GM06990 (cell line): ENCODE measurements around the gene DNAJC30.

Source experiments
- DNase-seq: peaks from one replicate; pipeline ENCODE4 v3.0.0-alpha.2; 2011; ENCODE audit not compliant: insufficient read length; ENCODE audit errors: extremely low read depth
- H3K27me3 ChIP-seq: replicated peaks from 2 replicates; pipeline ENCODE4 v1.6.0; 2011; ENCODE audit warnings: low read length; ENCODE audit not compliant: control insufficient read depth, insufficient read depth
- H3K36me3 ChIP-seq: 2 replicates; pipeline ENCODE4 v1.5.1; 2011; ENCODE audit warnings: low read length; ENCODE audit not compliant: control insufficient read depth, insufficient read depth
- H3K4me3 ChIP-seq: replicated peaks from 2 replicates; pipeline ENCODE4 v1.5.1; 2011; ENCODE audit warnings: low read depth, mild to moderate bottlenecking, control low read depth, low read length
- TF ChIP-seq, protein P1 (sequence below): IDR thresholded peaks from 2 replicates; pipeline ENCODE4 v1.5.1; 2011; ENCODE audit warnings: low read length, control low read depth, mild to moderate bottlenecking, inconsistent platforms; ENCODE audit not compliant: insufficient read depth, poor library complexity, severe bottlenecking

The DNAJC30 gene

DNA sequence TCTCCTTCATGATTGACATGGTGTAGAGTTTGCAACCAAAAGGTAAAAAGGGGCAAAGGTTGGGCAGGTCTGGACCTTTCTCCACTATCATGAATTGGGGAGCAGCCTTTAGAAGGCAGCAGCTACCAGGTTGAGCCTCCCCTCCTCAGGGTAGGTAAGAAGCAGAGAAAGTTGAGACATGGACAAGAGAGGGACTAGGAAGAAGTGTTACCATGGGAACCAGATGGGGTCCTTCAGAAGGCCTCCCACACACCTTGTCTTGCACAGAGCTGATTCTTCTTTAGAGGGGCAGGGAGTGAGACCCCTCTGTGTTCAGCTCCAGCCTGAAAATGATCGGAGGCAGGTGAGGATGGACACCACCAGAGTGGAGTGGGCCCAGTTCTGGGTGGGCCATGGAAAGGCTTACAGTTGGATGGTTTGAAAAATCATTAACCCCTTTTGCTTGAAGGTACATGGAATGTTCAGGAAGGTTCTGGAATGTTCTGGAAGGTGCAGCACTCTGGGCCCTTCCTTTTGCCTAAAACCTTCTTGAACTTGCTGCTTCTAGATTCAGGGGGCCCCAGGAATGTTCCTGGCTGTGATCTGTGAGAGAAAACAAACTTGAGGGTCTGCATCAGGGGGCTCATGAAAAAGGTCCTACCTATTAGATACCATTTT lies 8.7 kb downstream of the DNAJC30 start:
- Histone ChIP-seq H3K36me3 (peaks cover 8% of the 10 kb centered on the region), H3K27me3 (no peaks in the 10 kb centered on the region), H3K4me3 (no peak overlapping the region)
- TF ChIP-seq, protein P1, sequence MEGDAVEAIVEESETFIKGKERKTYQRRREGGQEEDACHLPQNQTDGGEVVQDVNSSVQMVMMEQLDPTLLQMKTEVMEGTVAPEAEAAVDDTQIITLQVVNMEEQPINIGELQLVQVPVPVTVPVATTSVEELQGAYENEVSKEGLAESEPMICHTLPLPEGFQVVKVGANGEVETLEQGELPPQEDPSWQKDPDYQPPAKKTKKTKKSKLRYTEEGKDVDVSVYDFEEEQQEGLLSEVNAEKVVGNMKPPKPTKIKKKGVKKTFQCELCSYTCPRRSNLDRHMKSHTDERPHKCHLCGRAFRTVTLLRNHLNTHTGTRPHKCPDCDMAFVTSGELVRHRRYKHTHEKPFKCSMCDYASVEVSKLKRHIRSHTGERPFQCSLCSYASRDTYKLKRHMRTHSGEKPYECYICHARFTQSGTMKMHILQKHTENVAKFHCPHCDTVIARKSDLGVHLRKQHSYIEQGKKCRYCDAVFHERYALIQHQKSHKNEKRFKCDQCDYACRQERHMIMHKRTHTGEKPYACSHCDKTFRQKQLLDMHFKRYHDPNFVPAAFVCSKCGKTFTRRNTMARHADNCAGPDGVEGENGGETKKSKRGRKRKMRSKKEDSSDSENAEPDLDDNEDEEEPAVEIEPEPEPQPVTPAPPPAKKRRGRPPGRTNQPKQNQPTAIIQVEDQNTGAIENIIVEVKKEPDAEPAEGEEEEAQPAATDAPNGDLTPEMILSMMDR, result no peak
- no peak for DNase-seq

DNA sequence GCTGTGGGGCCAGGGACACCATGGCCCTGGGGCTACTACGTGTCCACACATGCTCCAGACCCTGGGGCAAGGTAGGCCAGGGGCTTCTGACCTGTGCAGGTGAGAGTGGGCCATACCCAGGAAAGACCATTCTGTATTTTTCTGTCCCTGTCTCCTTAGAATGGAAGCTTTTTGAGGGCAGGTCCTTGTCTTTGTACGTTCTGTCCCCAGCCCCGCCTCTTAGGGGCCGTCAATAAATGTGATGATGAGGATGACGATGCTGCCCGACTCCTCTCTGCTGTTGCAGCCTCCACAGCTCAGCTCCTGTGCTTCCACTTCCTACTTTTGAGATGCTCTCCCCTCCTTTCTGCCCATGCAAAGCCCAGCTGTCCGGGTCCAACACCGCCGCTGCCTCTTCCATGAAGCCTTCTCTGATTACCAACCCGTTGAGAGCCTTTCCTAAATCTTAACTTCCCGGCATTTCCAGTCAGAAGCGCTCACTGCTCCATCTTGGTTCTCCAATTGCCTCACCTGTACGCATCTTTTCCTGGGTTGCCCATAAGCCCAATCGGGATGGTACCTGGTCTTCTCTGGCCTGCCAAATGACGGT lies 11.3 kb downstream of the DNAJC30 start:
- TF ChIP-seq, protein P1, result no peak

DNA sequence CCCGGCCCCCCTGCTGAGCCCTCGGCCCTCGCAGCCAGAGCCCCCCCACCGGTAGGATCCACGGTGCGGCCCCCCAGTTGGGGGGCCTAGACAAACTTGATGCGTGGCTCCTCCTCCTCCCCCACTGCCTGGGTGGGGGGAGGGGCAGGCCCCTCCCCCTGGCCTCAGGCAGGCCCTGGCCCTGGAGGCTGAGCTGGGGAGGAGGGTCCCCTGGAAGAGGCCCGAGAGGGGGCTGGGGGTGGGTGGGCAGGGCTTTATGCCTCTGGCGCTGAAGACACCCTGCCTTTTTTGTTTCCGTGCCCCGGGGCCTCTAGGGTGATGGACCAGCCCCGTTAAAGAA lies 12.0 kb downstream of the DNAJC30 start:
- H3K36me3 ChIP-seq, result no peaks in the 10 kb centered on the region
- no peak for DNase-seq
- no peaks in the 10 kb centered on the region for H3K27me3 ChIP-seq
- TF ChIP-seq, protein P1, result no peak
- no peak overlapping the region for H3K4me3 ChIP-seq

More for the DNA sequence above, 11.3 kb downstream of the DNAJC30 start:
- Histone ChIP-seq H3K36me3 (no peaks in the 10 kb centered on the region), H3K4me3 (no peak overlapping the region), H3K27me3 (no peaks in the 10 kb centered on the region)
- no peak for DNase-seq

GRCh38 chr7:73669858-73670385 lies 13.3 kb downstream of the DNAJC30 start:
- Histone ChIP-seq H3K4me3 (no peak overlapping the region), H3K36me3 (no peaks in the 10 kb centered on the region), H3K27me3 (no peaks in the 10 kb centered on the region)
- no peak for DNase-seq
- TF ChIP-seq, protein P1, result no peak

- Histone ChIP-seq H3K4me3 (no peak overlapping the region), H3K36me3 (no peaks in the 10 kb centered on the region), H3K27me3 (no peaks in the 10 kb centered on the region)
- DNase-seq, result no peak
- TF ChIP-seq, protein P1, result no peak
Observed at GRCh38 chr7:73669288-73669701, 14.0 kb downstream of the DNAJC30 start.

- H3K27me3 ChIP-seq, result no peaks in the 10 kb centered on the region
- DNase-seq, result no peak
- TF ChIP-seq, protein P1, result no peak
- no peaks in the 10 kb centered on the region for H3K36me3 ChIP-seq
- H3K4me3 ChIP-seq, result no peak overlapping the region
Observed at GRCh38 chr7:73668886-73669230, 14.4 kb downstream of the DNAJC30 start.
